A549 (cell line): ENCODE results near the gene LOXL1.

ENCODE experiments used
- CBX8 ChIP-seq: fragments of 200-600 bp; sonication (generic); IDR thresholded peaks from 2 replicates; pipeline ENCODE4 v1.6.1; 2016
- EP300 ChIP-seq, 2 experiments: fragments of >200 bp; sonication (Bioruptor Twin); formaldehyde crosslinking; IDR thresholded peaks; 2 replicates in 1 of 2; 3 replicates in 1 of 2; pipeline ENCODE4 v1.6.1; 2016 to 2017
- POLR2A ChIP-seq: IDR thresholded peaks from 2 replicates; pipeline ENCODE4 v1.6.1; 2012; ENCODE audit warnings: mild to moderate bottlenecking, low read length
- TF ChIP-seq, protein P1 (sequence below): fragments of >200 bp; sonication (Bioruptor Twin); formaldehyde crosslinking; IDR thresholded peaks from 3 replicates; pipeline ENCODE4 v1.5.1; 2016
- TF ChIP-seq, protein P2 (sequence below): fragments of 200-600 bp; sonication (generic); IDR thresholded peaks from 2 replicates; pipeline ENCODE4 v1.6.1; 2016; ENCODE audit warnings: antibody characterized with exemption, mild to moderate bottlenecking, moderate library complexity

DNA sequence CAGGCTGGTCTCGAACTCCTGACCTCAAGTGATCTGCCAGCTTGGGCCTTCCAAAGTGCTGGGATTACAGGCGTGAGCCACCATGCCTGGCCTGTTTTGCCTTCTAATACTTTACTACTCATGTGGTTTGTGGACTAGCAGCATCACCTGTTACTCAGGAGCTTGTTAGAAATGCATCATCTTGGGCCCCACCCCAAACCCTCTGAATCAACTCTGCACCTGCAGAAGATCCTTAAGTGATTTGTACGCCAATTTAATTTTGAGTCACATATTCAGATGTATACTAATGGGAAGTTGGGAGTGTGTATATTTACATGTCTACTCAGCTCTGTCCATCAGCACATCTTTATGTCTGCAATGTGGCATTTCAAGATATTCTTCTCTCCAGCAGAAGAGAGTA lies 46.8 kb upstream of the LOXL1 start:
- TF ChIP-seq, protein P1, sequence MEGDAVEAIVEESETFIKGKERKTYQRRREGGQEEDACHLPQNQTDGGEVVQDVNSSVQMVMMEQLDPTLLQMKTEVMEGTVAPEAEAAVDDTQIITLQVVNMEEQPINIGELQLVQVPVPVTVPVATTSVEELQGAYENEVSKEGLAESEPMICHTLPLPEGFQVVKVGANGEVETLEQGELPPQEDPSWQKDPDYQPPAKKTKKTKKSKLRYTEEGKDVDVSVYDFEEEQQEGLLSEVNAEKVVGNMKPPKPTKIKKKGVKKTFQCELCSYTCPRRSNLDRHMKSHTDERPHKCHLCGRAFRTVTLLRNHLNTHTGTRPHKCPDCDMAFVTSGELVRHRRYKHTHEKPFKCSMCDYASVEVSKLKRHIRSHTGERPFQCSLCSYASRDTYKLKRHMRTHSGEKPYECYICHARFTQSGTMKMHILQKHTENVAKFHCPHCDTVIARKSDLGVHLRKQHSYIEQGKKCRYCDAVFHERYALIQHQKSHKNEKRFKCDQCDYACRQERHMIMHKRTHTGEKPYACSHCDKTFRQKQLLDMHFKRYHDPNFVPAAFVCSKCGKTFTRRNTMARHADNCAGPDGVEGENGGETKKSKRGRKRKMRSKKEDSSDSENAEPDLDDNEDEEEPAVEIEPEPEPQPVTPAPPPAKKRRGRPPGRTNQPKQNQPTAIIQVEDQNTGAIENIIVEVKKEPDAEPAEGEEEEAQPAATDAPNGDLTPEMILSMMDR: no peak
- TF ChIP-seq POLR2A (no peak), CBX8 (no peak), EP300 (IDR thresholded peaks at IDR 0.05) (no peak)
- TF ChIP-seq, protein P2, sequence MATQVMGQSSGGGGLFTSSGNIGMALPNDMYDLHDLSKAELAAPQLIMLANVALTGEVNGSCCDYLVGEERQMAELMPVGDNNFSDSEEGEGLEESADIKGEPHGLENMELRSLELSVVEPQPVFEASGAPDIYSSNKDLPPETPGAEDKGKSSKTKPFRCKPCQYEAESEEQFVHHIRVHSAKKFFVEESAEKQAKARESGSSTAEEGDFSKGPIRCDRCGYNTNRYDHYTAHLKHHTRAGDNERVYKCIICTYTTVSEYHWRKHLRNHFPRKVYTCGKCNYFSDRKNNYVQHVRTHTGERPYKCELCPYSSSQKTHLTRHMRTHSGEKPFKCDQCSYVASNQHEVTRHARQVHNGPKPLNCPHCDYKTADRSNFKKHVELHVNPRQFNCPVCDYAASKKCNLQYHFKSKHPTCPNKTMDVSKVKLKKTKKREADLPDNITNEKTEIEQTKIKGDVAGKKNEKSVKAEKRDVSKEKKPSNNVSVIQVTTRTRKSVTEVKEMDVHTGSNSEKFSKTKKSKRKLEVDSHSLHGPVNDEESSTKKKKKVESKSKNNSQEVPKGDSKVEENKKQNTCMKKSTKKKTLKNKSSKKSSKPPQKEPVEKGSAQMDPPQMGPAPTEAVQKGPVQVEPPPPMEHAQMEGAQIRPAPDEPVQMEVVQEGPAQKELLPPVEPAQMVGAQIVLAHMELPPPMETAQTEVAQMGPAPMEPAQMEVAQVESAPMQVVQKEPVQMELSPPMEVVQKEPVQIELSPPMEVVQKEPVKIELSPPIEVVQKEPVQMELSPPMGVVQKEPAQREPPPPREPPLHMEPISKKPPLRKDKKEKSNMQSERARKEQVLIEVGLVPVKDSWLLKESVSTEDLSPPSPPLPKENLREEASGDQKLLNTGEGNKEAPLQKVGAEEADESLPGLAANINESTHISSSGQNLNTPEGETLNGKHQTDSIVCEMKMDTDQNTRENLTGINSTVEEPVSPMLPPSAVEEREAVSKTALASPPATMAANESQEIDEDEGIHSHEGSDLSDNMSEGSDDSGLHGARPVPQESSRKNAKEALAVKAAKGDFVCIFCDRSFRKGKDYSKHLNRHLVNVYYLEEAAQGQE: no peak
